HG03565 (cell line): Measurements from ENCODE around the gene MYOM1.
"Not testable (repeated sequence)": the region's sequence is repeated elsewhere in the genome, so short reads cannot be mapped to it uniquely, and the experiment has no call there.

Source experiments
- ATAC-seq: cut with Tn5 transposase; IDR thresholded peaks from one replicate; pipeline ENCODE4 v1.9.1; 2021; ENCODE audit warnings: mild to moderate bottlenecking, moderate library complexity; ENCODE audit not compliant: unreplicated experiment

The MYOM1 gene

DNA sequence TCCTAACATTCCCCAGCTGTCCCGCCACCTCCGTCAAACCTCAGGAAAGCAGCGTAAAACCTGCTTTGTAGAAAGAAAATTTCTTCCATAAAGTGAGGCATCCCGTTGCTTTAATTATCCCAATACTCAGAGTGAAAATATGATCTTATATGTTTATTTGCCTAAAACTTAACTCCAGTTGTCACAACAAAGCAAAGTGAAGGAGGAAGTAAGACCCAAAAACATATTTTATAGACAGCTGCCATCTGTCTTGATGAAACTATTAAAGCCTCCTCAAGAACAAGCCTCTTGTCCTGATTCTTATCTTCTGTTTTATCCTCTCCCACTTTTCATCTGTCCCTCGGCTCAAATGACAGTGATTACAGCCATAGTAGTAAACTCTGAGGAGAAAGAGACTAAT is 177.9 kb downstream of the MYOM1 start:
- ATAC-seq = no peak

DNA sequence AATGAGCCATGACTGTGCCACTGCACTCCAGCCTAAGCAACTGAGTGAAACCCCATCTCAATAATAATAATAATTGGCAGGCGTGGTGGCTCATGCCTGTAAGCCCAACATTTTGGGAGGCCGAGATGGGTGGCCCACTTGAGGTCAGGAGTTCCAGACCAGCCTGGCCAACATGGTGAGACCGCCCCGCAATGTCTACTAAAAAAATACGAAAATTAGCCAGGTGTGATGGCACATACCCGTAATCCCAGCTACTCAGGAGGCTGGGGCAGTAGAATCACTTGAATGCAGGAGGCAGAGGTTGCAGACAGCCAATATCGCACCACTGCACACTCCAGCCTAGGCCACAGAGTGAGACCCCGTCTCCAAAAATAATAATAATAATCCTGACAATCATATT is 178.9 kb downstream of the MYOM1 start:
- ATAC-seq = no peak

DNA sequence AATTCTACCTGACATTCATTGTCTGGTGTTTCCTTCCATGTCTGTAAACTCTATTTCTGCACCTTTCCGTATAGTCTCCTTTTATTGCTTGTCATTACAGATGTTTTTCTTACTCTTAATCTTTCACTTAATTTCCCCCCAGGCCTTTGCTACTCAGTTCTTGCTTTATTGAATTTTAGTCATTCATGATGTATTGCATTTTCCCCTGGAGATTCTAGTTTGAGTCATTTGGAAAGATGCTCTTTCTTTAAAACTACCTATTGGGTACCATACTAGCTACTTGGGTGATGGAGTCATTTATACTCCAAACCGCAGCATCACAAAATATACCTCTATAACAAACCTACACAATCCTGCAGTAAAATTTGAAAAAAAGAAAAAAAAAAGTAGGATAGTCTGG is 179.6 kb downstream of the MYOM1 start:
- ATAC-seq = no peak

DNA sequence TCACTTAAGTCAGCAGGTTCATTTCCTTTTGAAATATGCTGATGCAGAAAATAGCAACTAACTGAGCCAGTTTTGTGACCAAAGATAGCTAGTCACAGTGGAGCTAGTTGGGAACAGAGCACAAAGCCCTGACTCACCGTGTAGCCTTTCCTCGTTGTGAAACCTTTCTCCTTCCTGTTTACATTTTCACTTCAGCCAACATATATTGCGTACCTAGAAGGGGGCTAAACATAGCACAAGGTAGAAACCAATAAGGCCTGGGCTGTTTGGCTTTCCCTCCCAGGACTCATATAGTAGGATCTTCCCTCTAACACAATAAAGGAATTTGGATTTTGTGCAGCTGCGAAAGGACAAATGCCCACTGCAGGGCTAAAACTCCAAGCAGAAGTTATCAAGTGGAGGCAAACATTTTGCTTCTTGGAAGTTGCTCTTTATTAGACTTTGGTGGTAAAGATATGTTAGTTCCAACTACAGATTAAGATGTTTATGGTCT is 182.3 kb downstream of the MYOM1 start:
- ATAC-seq = peak; percentile 99

DNA sequence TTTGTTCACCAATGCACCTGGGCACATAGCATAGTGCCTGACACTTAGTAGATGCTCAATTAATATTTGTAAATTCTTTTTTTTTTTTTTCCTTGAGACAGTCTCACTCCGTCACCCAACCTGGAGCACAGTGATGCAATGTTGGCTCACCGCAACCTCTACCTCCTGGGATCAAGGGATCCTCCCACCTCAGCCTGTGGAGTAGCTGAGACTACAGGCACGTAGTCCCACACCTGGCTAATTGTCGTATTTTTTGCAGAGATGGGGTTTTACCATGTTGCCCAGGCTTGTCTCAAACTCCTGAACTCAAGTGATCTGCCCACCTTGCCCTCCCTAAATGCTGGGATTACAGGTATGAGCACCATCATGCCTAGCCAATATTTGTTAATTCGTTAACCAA is 183.7 kb downstream of the MYOM1 start:
- ATAC-seq = no peak

DNA sequence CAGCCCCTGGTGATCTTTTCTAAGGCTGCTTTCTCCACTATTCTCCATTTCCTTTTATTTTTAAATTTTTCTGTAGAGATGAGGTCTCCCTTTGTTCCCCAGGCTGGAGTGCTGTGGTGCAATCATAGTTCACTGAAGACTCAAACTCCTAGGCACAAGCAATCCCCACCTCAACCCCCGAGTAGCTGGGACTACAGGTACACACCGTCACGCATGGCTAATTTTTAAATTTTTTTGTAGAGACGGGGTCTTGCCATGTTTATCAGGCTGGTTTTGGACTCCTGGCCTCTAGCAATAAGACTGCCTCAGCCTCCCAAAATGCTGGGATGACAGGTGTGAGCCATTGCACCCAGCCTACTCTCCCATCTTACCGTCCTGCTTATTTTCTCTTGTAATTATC is 184.1 kb downstream of the MYOM1 start:
- ATAC-seq = no peak

DNA sequence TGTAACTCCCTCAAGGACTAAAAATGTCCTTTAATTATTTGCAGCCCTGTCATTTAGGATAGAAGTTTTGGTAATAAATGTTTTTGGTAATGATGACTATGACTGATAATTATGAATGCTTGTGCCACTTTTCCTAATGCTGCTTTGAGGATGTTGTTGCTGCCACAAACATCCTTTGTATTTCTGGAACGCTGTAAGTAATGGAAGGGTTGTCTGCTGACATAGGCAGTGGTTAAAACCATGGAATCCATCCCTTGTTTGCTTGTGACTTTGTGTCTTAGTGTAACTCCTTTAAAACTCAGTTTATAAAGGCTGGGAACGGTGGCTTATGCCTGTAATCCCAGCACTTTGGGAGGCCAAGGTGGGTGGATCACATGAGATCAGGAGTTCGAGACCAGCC is 187.0 kb downstream of the MYOM1 start:
- no peak for ATAC-seq

DNA sequence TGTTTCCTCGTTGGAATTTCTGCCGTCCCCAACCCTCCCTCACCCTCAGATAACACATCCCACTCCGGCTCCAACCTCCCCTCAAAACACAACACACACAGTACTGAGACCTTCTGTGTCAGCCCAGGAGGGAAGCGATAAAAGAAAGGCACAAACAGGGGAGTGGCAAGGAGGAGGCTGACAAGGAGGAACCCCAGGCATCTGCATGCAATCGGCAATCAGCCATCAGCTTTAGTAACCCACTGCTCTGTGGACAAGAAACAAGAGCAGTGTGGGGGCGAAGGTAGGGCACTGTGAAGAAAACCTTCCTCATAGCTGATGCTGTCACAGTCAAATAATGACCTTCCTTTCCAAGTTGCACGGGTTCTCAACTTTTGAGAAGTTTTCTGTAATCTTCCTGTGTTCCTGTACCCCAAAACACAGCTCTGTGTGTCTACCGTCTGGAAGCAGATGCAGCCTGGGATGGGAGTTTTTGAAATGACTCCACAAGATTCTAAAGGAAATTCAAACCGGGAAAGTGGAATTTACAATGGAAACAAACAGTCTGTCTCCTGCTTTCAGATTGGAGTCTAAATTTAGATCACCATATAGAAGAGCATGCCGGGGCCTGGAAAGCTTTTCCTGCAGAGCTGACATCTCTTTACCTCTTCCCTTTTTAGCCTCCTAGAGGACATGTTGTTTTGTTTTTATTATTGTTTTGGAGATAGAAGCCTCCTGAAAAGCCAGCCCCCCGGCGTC is 190.4 kb downstream of the MYOM1 start:
- no peak for ATAC-seq

DNA sequence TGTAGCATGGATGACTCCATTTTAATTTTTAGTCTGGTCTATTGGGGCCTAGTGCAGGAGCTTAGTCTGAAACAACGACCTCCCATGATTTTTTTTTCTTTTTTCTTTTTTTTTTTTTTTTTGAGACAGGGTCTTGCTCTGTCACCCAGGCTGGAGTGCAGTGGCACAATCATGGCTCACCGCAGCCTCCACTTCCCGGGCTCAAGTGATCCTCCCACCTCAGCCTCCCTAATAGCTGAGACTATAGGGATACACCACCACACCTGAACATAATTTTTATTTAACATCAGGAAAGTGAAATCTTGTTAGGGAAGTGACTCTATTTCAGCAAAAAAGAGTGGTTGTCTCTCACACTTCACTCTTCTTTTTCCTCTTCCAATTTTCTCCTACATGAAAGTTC is 191.7 kb downstream of the MYOM1 start:
- not testable (repeated sequence) for ATAC-seq

DNA sequence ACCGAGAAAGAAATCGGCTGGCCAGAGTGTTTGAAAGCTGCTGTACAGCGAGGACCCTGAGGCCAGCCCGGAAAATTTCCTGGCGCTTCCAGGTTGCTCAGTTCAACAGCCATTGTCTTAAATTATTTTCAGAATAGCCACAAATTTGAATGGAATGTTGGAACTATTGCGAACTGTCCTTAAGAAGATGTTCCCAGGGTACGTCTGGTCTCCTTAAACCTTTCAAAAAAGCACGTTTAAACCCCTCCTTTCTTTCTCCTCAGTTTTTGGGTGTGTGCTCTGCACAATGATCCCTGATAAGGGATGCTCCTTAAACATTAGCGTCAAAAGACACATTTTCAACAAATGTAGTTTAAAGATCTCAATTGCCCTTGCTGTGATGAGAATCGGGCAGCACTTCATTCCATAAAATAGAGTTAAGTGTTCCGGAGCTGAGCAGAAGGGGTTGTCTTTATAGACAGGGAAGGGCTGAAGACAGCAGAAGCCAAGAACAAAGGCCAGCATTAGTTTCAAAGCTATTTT is 192.3 kb downstream of the MYOM1 start:
- ATAC-seq = no peak

DNA sequence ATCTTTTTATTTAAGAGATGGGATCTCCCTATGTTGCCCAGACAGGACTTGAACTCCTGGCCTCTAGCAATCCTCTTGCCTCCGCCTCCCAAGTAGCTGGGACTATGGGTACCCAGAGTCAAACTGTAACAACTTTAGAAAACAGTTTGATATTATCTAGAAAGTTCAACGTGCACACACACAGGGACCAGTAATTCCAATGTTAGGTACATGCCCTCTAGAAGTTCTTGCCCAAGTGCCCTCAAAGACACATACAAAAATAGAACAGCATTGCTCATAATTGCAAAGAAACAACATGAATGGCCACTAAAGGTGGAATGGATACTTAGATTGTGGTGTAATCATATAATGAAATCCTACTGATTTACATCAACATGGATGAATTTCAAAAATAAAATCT is 194.2 kb downstream of the MYOM1 start:
- ATAC-seq = no peak

DNA sequence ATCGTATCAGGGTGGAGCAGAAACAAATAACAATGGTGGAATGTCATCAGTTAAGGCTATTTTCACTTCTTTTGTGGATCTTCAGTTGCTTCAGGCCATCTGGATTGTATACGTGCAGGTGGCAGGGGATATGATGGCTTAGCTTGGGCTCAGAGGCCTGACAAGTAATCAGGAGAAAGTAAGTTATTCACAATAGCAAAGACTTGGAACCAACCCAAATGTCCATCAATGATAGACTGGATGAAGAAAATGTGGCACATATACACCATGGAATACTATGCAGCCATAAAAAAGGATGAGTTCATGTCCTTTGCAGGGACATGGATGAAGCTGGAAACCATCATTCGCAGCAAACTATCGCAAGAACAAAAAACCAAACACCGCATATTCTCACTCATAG is 196.2 kb downstream of the MYOM1 start:
- ATAC-seq = not testable (repeated sequence)
